GM12875 (cell line): ENCODE data around the gene CISH.

Experiments used
- H3K4me3 ChIP-seq: one replicate; pipeline ENCODE4 v1.5.1; 2011; ENCODE audit warnings: low read depth, low read length, control low read depth
- CTCF ChIP-seq: IDR thresholded peaks from 2 replicates; pipeline ENCODE4 v1.5.1; 2011; ENCODE audit warnings: low read depth, mild to moderate bottlenecking, control low read depth, inconsistent platforms, low read length, moderate library complexity, borderline replicate concordance; ENCODE audit not compliant: insufficient read depth

The CISH gene

GRCh38 chr3:50564321-50564720 is 47.3 kb downstream of the CISH start:
- TF ChIP-seq CTCF = no peak
- no peak overlapping the region for H3K4me3 ChIP-seq

GRCh38 chr3:50563867-50564266 is 47.7 kb downstream of the CISH start:
- no peak for TF ChIP-seq CTCF
- no peak overlapping the region for H3K4me3 ChIP-seq

DNA sequence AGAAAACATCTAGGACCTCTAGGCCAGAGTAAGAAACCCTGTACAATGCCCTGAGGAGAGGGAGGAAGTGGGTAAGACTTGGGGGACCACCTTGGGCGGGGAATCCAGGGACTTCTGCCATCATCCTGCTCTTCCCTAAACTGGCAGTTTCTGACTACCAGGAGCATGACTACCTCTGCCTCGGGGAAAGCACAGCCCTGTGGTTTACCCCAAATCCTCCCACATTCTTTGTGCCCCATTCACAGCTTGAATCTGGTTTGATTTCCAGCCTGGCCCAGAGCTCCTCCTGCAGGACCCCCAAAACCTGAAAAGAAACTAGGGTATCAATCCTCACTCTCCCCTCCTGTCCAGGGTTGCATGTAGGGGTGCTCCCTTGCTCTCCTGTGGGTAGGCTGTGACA is 48.7 kb downstream of the CISH start:
- TF ChIP-seq CTCF = no peak
- no peak overlapping the region for H3K4me3 ChIP-seq

DNA sequence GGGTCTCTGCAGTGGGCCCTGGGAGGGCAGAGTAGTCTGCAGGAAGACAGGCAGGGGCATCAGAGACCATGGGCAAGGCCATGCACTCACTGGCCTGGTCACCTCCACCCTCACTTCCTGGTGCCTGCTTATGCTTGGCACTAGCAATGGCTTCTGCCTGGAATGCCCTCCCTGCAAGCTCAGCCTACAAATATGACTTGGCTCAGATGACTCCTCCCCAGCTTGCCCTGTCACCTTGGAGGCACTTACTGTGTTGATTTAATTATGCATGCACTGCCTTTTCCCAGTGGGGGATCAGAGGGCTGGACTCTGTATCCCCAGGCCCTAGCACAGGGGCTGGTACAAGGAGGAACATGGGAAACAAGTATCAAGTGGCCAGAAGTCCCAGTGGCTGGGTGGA is 51.9 kb downstream of the CISH start:
- TF ChIP-seq CTCF = no peak
- H3K4me3 ChIP-seq = no peak overlapping the region

DNA sequence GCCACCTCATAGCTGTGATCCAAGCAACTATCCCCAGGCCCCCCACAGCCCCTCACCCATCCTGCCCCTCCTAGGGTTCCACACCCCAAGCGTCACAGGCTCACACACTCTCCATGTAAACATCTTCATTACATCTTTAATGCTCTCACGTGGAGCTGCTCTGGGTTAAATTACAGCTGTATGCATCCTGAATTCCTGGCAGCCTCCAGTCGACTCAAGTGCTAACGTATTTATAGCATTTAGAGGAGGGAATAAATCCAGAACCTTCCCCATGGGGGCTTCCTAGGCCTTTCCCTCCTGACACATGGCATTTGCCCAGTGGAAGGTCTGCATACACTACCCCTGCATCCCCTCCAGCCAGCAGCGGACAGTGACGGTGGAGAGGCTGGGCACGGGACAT is 53.7 kb downstream of the CISH start:
- no peak for TF ChIP-seq CTCF
- H3K4me3 ChIP-seq = no peak overlapping the region

DNA sequence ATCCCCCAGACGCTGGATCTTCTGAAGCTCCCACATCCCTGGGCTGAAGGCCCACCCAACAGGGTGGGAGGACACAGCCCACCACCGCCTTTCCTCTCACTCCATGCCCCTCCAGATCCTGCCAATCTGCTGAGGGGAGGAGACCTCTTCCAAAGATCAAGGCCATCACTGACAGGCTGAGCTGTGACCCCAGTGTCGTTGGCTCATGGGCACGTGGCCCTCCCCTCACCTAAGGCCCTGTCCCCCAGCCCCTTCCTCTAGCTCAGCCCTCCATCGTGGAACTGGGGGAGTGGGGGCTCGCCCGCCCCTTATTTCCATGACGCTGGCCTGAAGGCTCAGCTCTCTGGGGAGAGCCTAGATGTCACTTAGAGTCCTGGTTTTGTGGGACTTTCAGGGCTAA is 54.5 kb downstream of the CISH start:
- H3K4me3 ChIP-seq = no peak overlapping the region

More for the DNA sequence above, 54.5 kb downstream of the CISH start:
- no peak for TF ChIP-seq CTCF
